ENCODE data around the gene AKIRIN2. TPM values are rescaled to one million over a fixed set of nuclear protein-coding genes. Genes with fewer than 3 reads are reported as not detected.
A peak's percentile ranks its signal among the peaks of the same experiment; 100 is the strongest.
"Not testable (repeated sequence)": the region's sequence is repeated elsewhere in the genome, so short reads cannot be mapped to it uniquely, and the experiment has no call there.

The AKIRIN2 gene
- total RNA-seq, 1 experiment from 2014 or later, result 47.0 TPM

- no peak overlapping the region for H3K27ac ChIP-seq (ENCODE audit: low read length)
- DNase-seq, result no peak
- H3K4me1 ChIP-seq (ENCODE audit: low read length), result peaks cover 12% of the 10 kb centered on the region
- H4K20me1 ChIP-seq (ENCODE audit: insufficient read depth, low read depth, low read length), result no peaks in the 10 kb centered on the region
- no peaks in the 10 kb centered on the region for H3K9me3 ChIP-seq (ENCODE audit: low read length)
- no peak overlapping the region for H3K4me2 ChIP-seq (ENCODE audit: low read depth, low read length, poor library complexity, severe bottlenecking)
- no peak overlapping the region for H3K9ac ChIP-seq (ENCODE audit: low read length)
- no peaks in the 10 kb centered on the region for H3K36me3 ChIP-seq (ENCODE audit: insufficient read depth, low read length)
- H3K4me3 ChIP-seq (ENCODE audit: low read length), result no peak overlapping the region
- H2AFZ ChIP-seq (ENCODE audit: low read length), result no peak overlapping the region
- H3K27me3 ChIP-seq (ENCODE audit: low read length), result no peaks in the 10 kb centered on the region
- no peaks in the 10 kb centered on the region for H3K79me2 ChIP-seq (ENCODE audit: low read length)
- H3K9me2 ChIP-seq (replicated peaks; ENCODE audit: insufficient read depth, low read length), result no peaks in the 10 kb centered on the region
Measured at GRCh38 chr6:87722540-87723169, 20.6 kb upstream of the AKIRIN2 start.

GRCh38 chr6:87721311-87721710, 19.3 kb upstream of the AKIRIN2 start:
- no peaks in the 10 kb centered on the region for H3K79me2 ChIP-seq (ENCODE audit: low read length)
- no peaks in the 10 kb centered on the region for H3K27me3 ChIP-seq (ENCODE audit: low read length)
- no peak overlapping the region for H3K4me3 ChIP-seq (ENCODE audit: low read length)
- H3K27ac ChIP-seq (ENCODE audit: low read length), result no peak overlapping the region
- H3K4me2 ChIP-seq (ENCODE audit: low read depth, low read length, poor library complexity, severe bottlenecking), result no peak overlapping the region
- no peaks in the 10 kb centered on the region for H3K9me2 ChIP-seq (replicated peaks; ENCODE audit: insufficient read depth, low read length)
- H2AFZ ChIP-seq (ENCODE audit: low read length), result no peak overlapping the region
- H3K36me3 ChIP-seq (ENCODE audit: insufficient read depth, low read length), result no peaks in the 10 kb centered on the region
- no peak for DNase-seq
- H3K9ac ChIP-seq (ENCODE audit: low read length), result no peak overlapping the region
- no peaks in the 10 kb centered on the region for H3K9me3 ChIP-seq (ENCODE audit: low read length)
- peaks cover 12% of the 10 kb centered on the region for H3K4me1 ChIP-seq (ENCODE audit: low read length)
- H4K20me1 ChIP-seq (ENCODE audit: insufficient read depth, low read depth, low read length), result no peaks in the 10 kb centered on the region

GRCh38 chr6:87718662-87719433, 16.8 kb upstream of the AKIRIN2 start:
- no peak overlapping the region for H3K4me2 ChIP-seq (ENCODE audit: low read depth, low read length, poor library complexity, severe bottlenecking)
- no peak overlapping the region for H3K9ac ChIP-seq (ENCODE audit: low read length)
- no peak overlapping the region for H3K4me3 ChIP-seq (ENCODE audit: low read length)
- no peak overlapping the region for H2AFZ ChIP-seq (ENCODE audit: low read length)
- no peaks in the 10 kb centered on the region for H4K20me1 ChIP-seq (ENCODE audit: insufficient read depth, low read depth, low read length)
- no peaks in the 10 kb centered on the region for H3K27me3 ChIP-seq (ENCODE audit: low read length)
- H3K36me3 ChIP-seq (ENCODE audit: insufficient read depth, low read length), result no peaks in the 10 kb centered on the region
- H3K79me2 ChIP-seq (ENCODE audit: low read length), result no peaks in the 10 kb centered on the region
- peaks cover 4% of the 10 kb centered on the region; the same call in 1 of the 2 replicates for H3K4me1 ChIP-seq (ENCODE audit: low read length)
- H3K9me2 ChIP-seq (replicated peaks; ENCODE audit: insufficient read depth, low read length), result no peaks in the 10 kb centered on the region
- H3K9me3 ChIP-seq (ENCODE audit: low read length), result no peaks in the 10 kb centered on the region
- no peak for DNase-seq
- H3K27ac ChIP-seq (ENCODE audit: low read length), result no peak overlapping the region

GRCh38 chr6:87716928-87717614, 15.0 kb upstream of the AKIRIN2 start:
- no peak overlapping the region for H2AFZ ChIP-seq (ENCODE audit: low read length)
- no peaks in the 10 kb centered on the region for H3K27me3 ChIP-seq (ENCODE audit: low read length)

GRCh38 chr6:87714093-87714842, 12.2 kb upstream of the AKIRIN2 start:
- peak; percentile 35 for DNase-seq
- no peaks in the 10 kb centered on the region for H3K79me2 ChIP-seq (ENCODE audit: low read length)

More at GRCh38 chr6:87716928-87717614, 15.0 kb upstream of the AKIRIN2 start:
- Histone ChIP-seq H3K9me2 (replicated peaks; ENCODE audit: insufficient read depth, low read length) (no peaks in the 10 kb centered on the region), H3K9me3 (ENCODE audit: low read length) (no peaks in the 10 kb centered on the region), H3K36me3 (ENCODE audit: insufficient read depth, low read length) (no peaks in the 10 kb centered on the region), H3K4me1 (ENCODE audit: low read length) (no peaks in the 10 kb centered on the region; the same call in 1 of the 2 replicates), H3K4me3 (ENCODE audit: low read length) (no peak overlapping the region), H4K20me1 (ENCODE audit: insufficient read depth, low read depth, low read length) (no peaks in the 10 kb centered on the region), H3K79me2 (ENCODE audit: low read length) (no peaks in the 10 kb centered on the region), H3K27ac (ENCODE audit: low read length) (no peak overlapping the region), H3K9ac (ENCODE audit: low read length) (no peak overlapping the region), H3K4me2 (ENCODE audit: low read depth, low read length, poor library complexity, severe bottlenecking) (no peak overlapping the region)
- no peak for DNase-seq

GRCh38 chr6:87712713-87713112, 10.7 kb upstream of the AKIRIN2 start:
- not testable (repeated sequence) for H4K20me1 ChIP-seq (ENCODE audit: insufficient read depth, low read depth, low read length); H3K36me3 ChIP-seq (ENCODE audit: insufficient read depth, low read length); H3K27me3 ChIP-seq (ENCODE audit: low read length); H2AFZ ChIP-seq (ENCODE audit: low read length); H3K9me2 ChIP-seq (replicated peaks; ENCODE audit: insufficient read depth, low read length); H3K4me2 ChIP-seq (ENCODE audit: low read depth, low read length, poor library complexity, severe bottlenecking); H3K9me3 ChIP-seq (ENCODE audit: low read length); DNase-seq; H3K9ac ChIP-seq (ENCODE audit: low read length); H3K4me3 ChIP-seq (ENCODE audit: low read length); H3K27ac ChIP-seq (ENCODE audit: low read length); H3K79me2 ChIP-seq (ENCODE audit: low read length); H3K4me1 ChIP-seq (ENCODE audit: low read length)

More at GRCh38 chr6:87714093-87714842, 12.2 kb upstream of the AKIRIN2 start:
- Histone ChIP-seq H3K9me2 (replicated peaks; ENCODE audit: insufficient read depth, low read length) (no peaks in the 10 kb centered on the region), H3K4me2 (ENCODE audit: low read depth, low read length, poor library complexity, severe bottlenecking) (no peak overlapping the region), H3K27me3 (ENCODE audit: low read length) (no peaks in the 10 kb centered on the region), H3K4me1 (ENCODE audit: low read length) (no peaks in the 10 kb centered on the region; the same call in 1 of the 2 replicates), H3K4me3 (ENCODE audit: low read length) (no peak overlapping the region), H3K27ac (ENCODE audit: low read length) (no peak overlapping the region), H4K20me1 (ENCODE audit: insufficient read depth, low read depth, low read length) (no peaks in the 10 kb centered on the region), H3K9me3 (ENCODE audit: low read length) (no peaks in the 10 kb centered on the region), H3K9ac (ENCODE audit: low read length) (no peak overlapping the region), H2AFZ (ENCODE audit: low read length) (peak overlapping the region; percentile 32; the same call in 1 of the 2 replicates), H3K36me3 (ENCODE audit: insufficient read depth, low read length) (no peaks in the 10 kb centered on the region)

GRCh38 chr6:87710090-87710489, 8.1 kb upstream of the AKIRIN2 start:
- no peak overlapping the region for H3K4me3 ChIP-seq (ENCODE audit: low read length)
- no peak overlapping the region for H3K9ac ChIP-seq (ENCODE audit: low read length)
- H3K27me3 ChIP-seq (ENCODE audit: low read length), result no peaks in the 10 kb centered on the region
- H3K9me2 ChIP-seq (replicated peaks; ENCODE audit: insufficient read depth, low read length), result no peaks in the 10 kb centered on the region
- H3K36me3 ChIP-seq (ENCODE audit: insufficient read depth, low read length), result no peaks in the 10 kb centered on the region
- H3K79me2 ChIP-seq (ENCODE audit: low read length), result no peaks in the 10 kb centered on the region
- peak; percentile 33 for DNase-seq
- H2AFZ ChIP-seq (ENCODE audit: low read length), result no peak overlapping the region
- H4K20me1 ChIP-seq (ENCODE audit: insufficient read depth, low read depth, low read length), result no peaks in the 10 kb centered on the region
- no peaks in the 10 kb centered on the region for H3K9me3 ChIP-seq (ENCODE audit: low read length)
- H3K4me2 ChIP-seq (ENCODE audit: low read depth, low read length, poor library complexity, severe bottlenecking), result no peak overlapping the region
- H3K4me1 ChIP-seq (ENCODE audit: low read length), result peaks cover 15% of the 10 kb centered on the region
- H3K27ac ChIP-seq (ENCODE audit: low read length), result no peak overlapping the region

Measured in Karpas-422 (cell line).